GM18511 (cell line): ENCODE results near the gene SLC4A3.

Experiments used
- ATAC-seq: cut with Tn5 transposase; IDR thresholded peaks from one replicate; pipeline ENCODE4 v1.9.1; 2021; ENCODE audit warnings: mild to moderate bottlenecking, moderate library complexity; ENCODE audit not compliant: unreplicated experiment

The SLC4A3 gene

GRCh38 chr2:219611866-219612576 lies 15.4 kb upstream of the SLC4A3 start:
- no peak for ATAC-seq

- ATAC-seq: no peak
Observed at GRCh38 chr2:219612577-219613286, 14.7 kb upstream of the SLC4A3 start.

- no peak for ATAC-seq
Observed at GRCh38 chr2:219613461-219614070, 13.9 kb upstream of the SLC4A3 start.

DNA sequence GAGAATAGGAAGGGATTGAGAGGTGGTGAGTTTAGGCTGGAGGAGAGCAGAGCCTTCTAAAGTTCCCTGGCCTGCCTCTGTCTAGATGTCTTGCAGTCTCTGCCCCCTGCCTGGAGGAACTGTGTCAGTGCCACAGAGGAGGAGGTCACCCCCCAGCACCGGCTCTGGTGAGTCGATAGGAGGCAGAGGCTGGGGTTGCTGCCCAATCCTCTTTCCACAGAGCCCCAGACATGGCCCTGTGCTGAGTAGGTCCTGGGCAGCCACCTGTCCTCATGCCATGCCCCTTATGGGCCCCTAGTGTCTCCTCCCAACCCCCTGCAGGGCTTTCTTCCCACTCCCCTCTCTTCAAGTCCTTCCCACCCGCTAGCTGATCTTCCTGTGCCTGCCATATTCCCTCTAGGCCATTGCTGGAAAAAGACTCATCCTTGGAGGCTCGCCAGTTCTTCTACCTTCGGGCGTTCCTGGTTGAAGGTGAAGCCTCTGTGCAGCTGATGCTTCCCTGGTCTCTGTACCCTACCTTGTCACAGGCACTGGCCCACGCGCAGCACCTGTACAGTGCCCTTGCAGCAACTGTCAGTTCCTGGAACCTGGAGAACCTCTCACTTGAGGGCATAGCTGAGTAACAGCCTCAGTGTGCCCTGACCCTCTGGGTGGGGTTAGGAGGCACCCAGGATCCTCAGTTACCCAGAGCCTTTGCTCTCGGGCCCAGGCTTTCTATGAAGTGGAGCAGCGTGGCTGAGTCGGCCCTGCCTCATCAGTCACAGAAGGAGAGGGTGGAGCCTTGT lies 13.2 kb upstream of the SLC4A3 start:
- no peak for ATAC-seq

GRCh38 chr2:219615036-219615435 lies 12.4 kb upstream of the SLC4A3 start:
- no peak for ATAC-seq

DNA sequence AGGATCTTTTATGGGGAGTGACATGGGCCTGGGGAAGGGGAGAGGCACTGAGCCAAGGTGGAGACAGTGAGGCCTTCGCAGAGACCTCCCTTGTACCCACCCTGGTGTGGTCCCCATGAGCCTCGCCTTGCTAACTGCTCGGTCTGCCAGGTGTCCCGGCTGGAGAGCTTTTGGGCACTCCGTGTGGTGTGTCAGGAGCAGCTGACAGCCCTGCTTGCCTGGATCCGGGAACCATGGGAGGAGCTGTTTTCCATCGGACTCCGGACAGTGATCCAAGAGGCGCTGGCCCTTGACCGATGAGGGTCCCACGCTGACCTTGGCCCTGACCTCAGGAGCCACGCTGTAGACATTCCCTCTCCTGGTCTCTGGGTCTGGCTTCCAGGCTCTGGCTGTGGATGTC lies 11.5 kb upstream of the SLC4A3 start:
- no peak for ATAC-seq

DNA sequence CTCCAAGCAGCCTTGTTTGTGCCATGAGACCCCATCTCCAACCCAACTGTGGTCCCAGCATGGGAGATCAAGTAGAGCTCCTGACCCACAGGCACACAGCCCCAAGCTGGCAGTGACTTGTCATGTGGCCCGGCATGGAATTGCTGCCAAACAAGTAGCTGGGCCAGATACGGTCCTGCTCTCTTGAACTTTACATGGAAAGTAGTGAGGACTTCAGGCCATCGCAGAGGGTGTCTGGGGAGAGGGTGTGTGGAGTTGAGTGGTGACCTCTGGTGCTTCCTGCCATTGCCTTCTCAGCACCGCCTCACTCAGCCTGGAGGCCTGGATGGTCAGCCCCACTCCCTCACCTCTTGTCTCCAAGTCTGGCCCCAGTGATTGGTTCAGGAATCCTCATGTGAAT lies 10.9 kb upstream of the SLC4A3 start:
- no peak for ATAC-seq

DNA sequence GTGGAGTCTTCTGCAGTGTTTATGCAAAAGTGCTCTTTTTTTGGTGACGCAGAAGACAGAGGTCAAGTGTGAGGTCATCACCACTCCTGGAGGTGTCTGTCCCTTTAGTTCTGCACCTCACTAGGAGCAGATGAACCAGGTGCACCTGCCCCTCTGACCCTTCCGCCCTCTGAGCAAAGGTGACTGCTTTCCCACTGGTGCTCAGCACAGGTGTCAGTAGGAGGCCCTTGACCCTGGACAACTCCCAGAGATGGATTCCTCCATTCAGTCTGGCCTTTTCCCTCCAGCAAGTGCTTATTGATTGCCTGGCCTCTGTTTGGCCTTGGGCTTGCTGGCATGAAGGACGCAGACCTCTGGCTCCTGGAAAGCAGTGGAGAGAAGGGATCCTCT lies 8.7 kb upstream of the SLC4A3 start:
- no peak for ATAC-seq

GRCh38 chr2:219619235-219619634 lies 8.2 kb upstream of the SLC4A3 start:
- ATAC-seq: no peak

GRCh38 chr2:219620546-219620945 lies 6.9 kb upstream of the SLC4A3 start:
- ATAC-seq: no peak

DNA sequence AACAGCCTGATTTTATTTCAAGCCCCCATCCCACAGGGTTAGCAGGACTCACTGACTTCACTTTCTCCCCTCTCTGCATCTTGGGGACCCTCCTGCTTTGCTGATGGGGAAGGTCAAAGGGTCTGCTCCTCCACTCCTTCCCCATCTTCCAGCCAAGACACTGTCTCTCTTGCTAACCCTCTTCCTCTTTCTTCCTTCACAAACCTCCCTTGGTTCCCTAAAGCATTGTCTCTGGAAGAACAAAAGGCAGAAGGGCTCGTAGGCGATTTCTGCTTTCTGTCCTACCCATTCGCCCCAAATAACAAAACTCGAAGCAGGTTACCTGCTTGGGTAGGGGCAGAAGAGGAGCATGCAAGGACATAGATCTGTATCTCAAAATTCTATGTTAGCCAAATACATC lies 5.5 kb upstream of the SLC4A3 start:
- ATAC-seq: no peak

GRCh38 chr2:219622472-219622871 lies 5.0 kb upstream of the SLC4A3 start:
- no peak for ATAC-seq

DNA sequence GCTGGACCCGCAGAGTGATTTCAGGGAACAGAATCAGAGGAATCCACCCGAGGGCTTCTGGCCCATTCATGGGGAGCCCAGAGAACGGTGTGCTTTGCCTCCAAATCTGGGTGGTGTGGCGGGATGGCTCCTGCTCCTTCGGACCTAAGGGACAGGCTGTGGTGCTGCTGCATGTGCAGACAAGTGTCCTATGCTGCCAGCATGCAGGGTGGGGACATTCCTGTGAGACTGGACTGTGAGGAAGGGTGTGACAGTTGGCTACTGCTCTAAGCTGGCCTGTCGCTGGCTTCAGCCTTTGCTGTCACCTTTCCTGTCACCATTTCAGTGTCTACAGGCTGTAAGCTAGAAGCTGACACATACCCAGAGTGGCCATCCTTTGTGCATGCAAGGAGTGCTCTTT lies 2.9 kb upstream of the SLC4A3 start:
- no peak for ATAC-seq

- no peak for ATAC-seq
Observed at GRCh38 chr2:219625179-219625578, 2.3 kb upstream of the SLC4A3 start.

GRCh38 chr2:219626540-219626939 lies 890 bp upstream of the SLC4A3 start:
- no peak for ATAC-seq

DNA sequence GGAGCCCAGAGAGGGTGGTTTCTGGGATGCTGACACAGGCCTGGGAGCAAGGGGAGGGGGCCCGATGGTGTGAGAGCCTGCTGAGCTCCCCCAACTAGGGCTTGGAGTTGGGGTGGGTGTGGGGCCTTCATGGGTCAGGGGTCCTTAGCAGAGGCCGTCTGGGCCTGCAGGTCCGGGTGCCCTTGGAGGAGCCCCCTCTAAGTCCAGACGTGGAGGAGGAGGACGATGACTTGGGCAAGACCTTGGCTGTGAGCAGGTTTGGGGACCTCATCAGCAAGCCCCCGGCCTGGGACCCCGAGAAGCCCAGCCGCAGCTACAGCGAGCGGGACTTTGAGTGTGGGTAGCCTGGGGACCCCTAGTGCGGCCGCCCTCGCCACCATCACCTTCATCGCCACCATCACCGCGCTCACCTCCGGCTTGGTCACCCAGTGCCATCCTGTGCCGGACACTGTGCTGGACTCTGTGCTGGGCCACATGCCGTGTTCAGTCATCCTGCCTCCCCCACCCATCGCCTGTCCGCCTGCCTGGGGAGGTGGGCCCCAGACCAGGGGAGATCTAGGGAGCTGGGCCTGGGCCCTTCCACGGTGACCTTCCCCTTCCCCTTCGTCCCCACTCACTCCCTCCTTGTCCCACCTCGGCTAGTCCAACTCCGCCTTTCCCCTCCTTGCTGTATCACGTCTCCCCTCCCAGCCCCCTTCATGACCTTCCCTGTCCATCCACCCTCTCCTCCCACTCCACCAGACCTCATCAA lies 980 bp downstream of the SLC4A3 start:
- ATAC-seq: no peak

DNA sequence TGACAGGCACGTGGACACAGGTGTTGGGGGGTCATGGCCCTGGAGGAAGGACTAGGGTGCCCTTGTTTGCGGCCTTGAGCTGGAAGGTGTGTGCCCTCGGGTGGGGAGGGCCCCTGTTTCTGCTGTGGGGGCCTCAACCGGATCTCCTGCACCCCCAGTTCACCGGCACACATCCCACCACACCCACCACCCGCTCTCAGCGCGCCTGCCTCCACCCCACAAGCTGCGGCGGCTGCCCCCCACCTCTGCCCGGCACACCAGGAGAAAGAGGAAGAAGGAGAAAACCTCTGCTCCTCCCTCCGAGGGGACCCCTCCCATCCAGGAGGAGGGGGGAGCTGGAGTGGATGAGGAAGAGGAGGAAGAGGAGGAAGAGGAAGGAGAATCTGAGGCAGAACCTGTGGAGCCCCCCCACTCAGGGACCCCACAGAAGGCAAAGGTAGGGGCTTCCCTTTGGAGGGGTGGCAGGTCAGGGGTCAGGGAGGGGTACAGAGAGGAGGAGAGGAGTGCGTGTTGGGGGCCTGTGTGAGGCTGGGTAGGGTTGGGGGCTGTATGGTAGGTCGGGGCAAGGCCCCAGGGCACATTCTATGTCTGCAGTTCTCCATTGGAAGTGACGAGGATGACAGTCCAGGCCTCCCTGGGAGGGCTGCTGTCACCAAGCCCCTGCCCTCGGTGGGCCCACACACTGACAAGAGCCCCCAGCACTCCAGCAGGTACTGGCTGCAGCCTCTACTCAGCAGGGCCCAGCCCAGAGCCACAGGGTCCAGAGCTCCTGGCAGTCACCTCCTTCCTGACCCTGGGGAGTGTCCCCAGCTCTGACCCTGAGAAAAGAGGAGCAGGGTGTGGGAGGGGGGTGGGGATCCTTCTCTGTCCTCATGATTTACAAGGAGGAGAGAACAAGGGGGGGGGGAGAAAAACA lies 1.8 kb downstream of the SLC4A3 start:
- no peak for ATAC-seq

GRCh38 chr2:219629976-219630695 lies 2.7 kb downstream of the SLC4A3 start:
- no peak for ATAC-seq

DNA sequence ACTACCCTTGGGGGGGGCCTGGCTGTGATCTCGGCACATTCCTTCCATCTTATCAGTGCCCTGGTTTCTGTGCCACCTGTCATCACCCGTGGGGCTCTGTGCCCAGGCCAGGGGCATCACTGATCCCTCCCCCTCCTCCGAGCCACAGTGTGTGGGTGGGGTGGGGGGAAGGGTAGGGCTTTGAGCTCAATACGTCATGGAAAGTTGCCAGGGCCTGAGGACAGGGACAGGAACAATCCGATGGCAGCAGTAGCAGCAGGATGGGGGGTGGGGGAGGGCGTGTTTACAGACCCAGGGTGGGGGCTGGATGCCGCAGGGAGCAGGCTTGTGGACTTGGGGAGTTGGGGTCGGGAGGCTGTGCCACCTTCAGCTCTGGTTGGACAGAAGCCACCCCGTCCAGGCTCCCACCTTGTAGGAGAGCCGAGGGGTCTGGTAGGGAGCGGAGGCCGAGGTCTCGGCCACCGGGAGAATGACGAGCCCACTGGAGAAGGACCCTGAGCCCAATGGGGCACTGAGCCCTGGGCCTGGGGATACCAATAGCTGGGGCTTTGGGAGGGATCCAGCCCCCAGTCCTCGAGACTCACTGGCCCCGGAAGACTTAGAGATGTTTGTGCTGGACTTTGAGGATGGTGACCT lies 3.5 kb downstream of the SLC4A3 start:
- no peak for ATAC-seq
